Measurements from ENCODE around the gene MAP1LC3C.

- no peak for TF ChIP-seq POLR2A (IDR thresholded peaks at IDR 0.05; ENCODE audit: low read depth)
- TF ChIP-seq, protein P1, sequence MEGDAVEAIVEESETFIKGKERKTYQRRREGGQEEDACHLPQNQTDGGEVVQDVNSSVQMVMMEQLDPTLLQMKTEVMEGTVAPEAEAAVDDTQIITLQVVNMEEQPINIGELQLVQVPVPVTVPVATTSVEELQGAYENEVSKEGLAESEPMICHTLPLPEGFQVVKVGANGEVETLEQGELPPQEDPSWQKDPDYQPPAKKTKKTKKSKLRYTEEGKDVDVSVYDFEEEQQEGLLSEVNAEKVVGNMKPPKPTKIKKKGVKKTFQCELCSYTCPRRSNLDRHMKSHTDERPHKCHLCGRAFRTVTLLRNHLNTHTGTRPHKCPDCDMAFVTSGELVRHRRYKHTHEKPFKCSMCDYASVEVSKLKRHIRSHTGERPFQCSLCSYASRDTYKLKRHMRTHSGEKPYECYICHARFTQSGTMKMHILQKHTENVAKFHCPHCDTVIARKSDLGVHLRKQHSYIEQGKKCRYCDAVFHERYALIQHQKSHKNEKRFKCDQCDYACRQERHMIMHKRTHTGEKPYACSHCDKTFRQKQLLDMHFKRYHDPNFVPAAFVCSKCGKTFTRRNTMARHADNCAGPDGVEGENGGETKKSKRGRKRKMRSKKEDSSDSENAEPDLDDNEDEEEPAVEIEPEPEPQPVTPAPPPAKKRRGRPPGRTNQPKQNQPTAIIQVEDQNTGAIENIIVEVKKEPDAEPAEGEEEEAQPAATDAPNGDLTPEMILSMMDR (IDR thresholded peaks at IDR 0.05), result no peak
- TF ChIP-seq POLR2AphosphoS5 (IDR thresholded peaks at IDR 0.05), result no peak
- TF ChIP-seq EP300 (IDR thresholded peaks at IDR 0.05), result no peak
These were observed 20.1 kb upstream of the MAP1LC3C start for GRCh38 chr1:242019018-242019417.
